OCI-LY7 (cell line): Measurements from ENCODE around the gene SEMA7A.

ENCODE experiments used
- CTCF ChIP-seq: fragments of 200-600 bp; sonication (generic); conservative IDR thresholded peaks from 2 replicates; pipeline ENCODE4 v1.5.1; 2014; ENCODE audit warnings: mild to moderate bottlenecking, antibody characterized with exemption, low read length, moderate library complexity, mixed read lengths
- EZH2phosphoT487 ChIP-seq: fragments of 200-600 bp; sonication (generic); IDR thresholded peaks from 2 replicates; pipeline ENCODE4 v1.6.1; 2018; ENCODE audit warnings: low read depth, borderline replicate concordance, mild to moderate bottlenecking, mixed run types, antibody characterized with exemption, low read length, moderate library complexity, mixed read lengths

DNA sequence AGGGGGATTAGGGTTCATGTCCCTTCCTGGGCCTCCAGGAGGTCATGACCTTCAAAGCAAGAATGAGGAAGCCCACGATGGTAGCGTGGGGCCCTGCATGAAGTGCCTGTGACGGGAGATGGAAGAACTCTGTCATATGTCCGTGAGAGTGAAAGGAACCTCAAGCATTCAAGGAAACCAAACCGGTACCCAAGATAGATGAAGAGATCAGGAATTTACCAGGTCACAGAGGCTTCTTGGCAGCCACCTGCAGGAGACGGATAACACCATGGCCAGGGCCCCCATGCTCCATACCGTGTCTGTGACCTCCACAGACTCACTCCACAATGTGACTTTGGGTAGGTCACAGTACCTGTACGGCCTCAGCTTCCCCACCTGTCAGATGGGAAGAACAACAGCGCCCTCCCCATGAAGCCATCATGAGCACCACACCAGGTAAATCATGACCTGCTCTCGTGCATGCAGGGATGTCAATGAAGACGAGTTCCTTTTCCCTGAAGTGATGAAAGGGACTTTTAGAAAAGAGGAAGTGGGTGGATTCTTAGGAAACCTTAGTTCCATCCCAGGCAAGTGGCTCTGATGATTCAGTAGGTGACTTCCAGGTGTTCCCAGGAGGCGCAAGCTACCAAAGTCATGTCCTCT is 43.0 kb downstream of the SEMA7A start:
- TF ChIP-seq CTCF (no peak), EZH2phosphoT487 (no peak)
